NCI-H345 (cell line): ENCODE data around the gene EIF1AD.
"Not testable (repeated sequence)": the region's sequence is repeated elsewhere in the genome, so short reads cannot be mapped to it uniquely, and the experiment has no call there.

ENCODE experiments used
- DNase-seq: peaks from one replicate; lab custom pipeline; 2025; lab: John Stamatoyannopoulos, UW

The EIF1AD gene

DNA sequence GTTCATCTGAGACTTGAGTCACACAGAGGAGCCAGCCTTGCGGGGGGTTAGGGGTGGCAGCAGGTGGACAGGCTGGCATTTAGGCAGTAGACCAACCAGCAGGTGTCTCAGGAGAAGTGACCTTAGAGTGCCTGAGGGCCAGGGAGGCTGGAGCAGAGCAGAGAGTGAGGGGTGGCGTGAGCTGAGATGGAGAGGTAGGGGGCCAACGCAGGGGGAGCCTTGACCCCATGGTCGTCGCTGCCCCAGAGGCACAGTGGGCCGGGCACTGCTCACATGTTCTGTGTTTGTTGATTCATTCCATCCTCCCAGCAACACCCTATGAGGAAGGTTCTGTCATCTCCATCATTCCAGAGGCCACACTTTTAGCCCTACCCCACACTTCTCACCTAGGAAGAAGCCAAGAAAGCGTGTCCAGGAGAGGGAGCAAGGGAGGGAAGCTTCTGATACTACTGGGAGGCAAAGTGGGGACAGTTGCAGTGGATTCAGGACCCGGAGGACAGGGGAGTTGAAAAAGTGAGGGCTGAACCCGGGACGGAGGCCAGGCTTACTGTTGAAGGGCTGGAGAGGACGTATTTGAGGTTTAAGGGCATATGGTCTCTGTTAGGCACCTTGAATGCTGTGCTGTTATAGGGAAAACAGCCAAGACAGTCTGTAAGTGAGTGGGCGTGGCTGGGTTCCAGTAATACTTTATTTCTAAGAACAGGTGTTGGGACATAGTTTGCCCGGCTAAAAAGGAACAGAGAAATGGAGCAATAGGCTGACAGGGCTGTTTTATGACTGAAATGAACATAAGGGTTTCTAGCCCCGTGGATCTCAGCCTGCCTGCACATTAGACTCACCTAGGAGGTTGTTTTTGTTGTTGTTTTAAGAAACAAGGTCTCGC lies 33.1 kb downstream of the EIF1AD start:
- DNase-seq = no peak

DNA sequence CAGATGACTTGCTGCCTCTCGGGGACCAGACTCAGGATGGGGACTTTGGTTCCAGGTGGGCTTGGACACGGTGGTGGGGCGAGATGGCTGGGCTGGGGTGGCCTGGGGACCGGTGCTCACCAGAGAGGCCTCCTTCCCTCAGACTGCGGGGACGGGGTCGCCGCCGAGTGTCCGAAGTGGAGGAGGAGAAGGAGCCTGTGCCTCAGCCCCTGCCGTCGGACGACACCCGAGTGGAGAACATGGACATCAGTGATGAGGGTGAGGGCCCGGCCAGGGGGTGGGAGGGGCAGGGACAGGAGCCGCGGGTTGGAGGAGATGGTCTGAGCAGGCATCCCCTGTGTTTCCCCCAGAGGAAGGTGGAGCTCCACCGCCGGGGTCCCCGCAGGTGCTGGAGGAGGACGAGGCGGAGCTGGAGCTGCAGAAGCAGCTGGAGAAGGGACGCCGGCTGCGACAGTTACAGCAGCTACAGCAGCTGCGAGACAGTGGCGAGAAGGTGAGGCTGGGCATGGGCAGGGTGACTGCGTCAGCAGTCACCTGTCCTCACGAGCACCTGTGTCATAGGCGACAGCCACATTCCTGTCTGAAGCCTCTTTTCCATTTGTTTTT lies 34.5 kb downstream of the EIF1AD start:
- no peak for DNase-seq

DNA sequence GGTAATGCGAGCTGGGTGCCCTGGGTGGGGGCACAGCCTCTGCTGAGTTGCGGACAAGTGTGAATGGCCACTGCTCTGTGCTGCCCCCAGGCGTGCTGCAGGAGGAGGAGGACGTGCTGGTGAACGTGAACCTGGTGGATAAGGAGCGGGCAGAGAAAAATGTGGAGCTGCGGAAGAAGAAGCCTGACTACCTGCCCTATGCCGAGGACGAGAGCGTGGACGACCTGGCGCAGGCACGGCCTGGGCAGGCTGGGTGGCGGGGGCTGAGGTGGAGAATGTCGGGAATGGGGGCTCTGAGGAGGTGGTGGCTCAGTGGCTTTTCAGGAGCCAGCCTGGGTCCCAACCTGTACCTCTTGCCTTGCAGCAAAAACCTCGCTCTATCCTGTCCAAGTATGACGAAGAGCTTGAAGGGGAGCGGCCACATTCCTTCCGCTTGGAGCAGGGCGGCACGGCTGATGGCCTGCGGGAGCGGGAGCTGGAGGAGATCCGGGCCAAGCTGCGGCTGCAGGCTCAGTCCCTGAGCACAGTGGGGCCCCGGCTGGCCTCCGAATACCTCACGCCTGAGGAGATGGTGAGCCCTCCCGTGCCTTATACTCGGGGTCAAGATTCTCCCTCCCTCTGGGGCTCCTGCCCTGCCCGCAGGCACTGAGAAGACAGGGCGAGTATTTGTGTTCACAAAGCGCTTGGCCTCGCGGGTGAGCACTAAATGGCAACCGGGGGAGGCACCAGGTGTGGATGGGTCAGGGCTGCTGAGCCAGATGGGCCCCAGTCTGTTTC lies 35.8 kb downstream of the EIF1AD start:
- DNase-seq = no peak

DNA sequence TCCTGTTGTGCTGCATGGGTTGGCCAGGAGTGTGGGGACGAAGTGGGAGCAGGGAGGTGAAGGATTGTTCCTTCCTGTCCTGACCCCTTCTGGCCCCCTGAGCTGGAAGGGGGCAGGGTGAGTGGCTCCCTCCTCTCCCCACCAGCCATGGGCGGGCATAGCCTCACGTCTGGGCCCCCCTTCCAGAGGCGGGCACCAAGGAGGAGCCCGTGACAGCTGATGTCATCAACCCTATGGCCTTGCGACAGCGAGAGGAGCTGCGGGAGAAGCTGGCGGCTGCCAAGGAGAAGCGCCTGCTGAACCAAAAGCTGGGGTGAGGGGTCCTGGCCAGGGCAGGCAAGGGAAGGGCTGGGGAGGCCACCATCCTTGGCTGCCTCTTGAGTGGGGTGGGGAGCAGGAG lies 37.1 kb downstream of the EIF1AD start:
- no peak for DNase-seq

DNA sequence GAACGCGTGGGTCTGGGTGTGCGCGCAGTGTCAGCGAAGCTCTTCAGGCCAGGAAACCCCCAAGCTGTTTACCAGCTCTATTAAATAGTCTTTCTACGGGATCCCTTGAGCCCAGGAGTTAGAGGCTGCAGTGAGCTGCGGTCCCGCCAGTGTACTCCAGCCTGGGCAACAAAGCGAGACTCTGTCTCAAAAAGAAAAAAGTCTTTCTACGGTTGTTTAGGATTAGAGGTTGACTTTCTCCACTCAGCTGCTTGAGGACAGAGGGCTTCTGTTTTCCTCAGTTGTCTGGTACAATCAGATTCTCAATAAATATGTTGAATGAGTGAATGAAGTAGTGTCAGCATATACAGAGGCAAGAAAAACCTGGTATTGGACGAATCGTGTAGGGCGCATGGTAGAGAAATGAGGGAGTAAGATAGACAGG lies 39.8 kb downstream of the EIF1AD start:
- no peak for DNase-seq

DNA sequence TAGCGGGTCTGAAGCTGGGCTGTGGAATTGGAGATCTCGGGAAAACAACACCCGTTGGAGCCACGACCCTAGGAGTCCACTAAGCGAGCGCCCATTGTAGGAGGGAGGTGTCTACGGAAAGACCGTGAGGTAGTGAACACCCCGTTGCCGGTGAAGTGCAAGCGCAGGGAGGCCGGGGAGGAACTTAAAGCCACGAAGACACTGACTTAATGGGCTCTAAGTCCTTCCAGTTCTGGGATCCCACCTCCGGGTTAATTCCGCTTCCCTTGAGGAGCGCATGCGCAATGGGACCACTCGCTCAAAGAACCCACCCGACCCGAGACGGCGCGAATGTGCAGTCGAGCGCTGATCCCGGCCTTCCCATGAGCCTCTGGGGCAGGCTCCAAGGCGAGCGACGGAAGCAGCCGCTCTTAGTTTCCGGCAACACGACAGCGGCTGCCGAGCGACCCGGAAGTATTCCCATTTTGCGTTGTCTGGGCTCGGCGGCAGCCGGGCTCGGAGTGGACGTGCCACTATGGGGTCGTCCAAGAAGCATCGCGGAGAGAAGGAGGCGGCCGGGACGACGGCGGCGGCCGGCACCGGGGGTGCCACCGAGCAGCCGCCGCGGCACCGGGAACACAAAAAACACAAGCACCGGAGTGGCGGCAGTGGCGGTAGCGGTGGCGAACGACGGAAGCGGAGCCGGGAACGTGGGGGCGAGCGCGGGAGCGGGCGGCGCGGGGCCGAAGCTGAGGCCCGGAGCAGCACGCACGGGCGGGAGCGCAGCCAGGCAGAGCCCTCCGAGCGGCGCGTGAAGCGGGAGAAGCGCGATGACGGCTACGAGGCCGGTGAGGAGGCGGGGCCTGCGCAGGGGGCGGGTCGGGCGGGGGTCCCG lies 40.5 kb downstream of the EIF1AD start, which contains the start of gene SART1:
TSS of gene SART1 (plus strand) at position 468 of the 874 bp plus-strand sequence. CDS start at position 515, 47 bp downstream.
- DNase-seq = peak; percentile 98

DNA sequence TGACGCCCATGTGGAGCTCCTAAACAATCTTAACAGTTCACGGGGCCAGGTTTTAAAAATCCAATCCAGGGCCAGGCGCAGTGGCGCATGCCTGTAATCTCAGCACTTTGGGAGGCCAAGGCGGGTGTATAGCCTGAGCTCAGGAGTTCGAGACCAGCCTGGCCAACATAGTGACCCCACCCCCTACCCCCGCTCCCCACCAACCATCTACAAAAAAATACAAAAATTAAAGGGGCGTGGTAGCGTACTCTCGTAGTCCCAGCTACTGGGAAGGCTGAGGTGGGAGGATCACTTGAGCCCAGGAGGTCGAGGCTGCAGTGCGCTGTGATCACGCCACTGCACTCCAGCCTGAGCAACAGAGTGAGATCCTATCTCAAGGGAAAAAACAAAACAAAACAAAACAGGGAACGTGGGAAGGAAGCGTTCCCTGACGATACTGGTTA lies 41.1 kb downstream of the EIF1AD start:
- no peak for DNase-seq

DNA sequence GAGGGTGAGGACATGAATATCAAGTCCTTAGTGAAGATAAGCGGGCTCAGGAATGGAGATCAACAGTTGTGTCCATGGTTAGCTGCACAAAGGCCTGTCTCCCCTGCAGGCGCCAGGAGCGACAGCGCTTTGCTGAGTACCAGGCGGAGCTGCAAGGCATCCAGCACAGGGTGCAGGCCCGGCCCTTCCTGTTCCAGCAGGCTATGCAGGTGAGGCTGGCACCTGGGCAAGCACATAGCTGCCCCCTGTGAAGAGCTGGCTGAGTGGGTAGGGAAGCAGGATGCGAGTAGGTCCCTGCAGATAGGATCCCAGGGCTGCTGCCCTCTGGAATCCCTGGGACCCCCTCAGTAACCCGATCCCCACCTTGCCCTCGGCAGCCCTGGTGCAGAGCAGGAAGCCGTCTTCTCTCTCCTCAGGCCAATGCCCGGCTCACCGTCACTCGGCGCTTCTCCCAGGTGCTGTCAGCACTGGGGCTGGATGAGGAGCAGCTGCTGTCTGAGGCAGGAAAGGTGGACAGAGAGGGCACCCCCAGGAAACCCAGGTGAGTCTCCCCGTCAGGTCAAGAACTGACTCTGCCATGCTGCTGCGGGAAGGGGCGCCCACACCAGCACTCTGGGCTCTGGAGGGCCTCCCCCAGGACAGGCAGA lies 43.1 kb downstream of the EIF1AD start:
- no peak for DNase-seq

DNA sequence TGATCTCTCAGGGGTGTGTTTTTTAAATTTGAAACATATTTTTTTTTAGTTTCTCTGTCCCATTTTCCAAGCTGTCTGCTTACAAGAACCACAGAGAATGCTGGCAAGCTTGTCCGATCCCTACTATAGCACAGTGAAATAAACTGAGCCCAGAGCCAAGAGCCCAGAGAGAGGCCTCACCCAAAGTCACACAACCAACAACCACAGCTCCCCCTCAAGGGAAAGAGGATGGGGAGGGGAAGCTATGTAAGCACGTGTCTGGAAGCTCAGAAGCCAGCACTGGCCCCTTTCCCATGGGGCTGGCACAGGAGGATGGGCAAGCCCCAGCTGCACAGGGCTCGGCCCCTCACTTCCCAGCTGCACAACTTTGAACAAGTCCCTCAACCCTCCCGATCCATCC lies 43.7 kb downstream of the EIF1AD start:
- no peak for DNase-seq

DNA sequence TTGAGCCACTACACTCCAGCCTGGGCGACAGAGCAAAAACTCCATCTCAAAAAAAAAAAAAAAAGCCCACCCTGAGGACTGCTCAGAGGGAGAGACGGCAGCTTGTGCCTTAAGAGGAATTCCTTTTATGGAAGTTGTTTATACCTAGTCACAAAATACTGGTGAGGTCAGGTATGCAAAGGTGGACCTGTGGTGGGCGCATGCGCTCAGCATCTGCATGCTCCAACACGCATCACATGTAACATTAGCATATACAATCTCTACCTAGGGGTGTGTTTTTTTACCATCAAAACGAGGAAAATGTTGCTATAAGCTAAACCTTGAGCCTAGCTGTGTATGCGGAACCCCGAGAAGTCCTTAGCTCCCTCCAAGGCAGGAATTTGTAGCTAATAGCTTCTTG lies 47.2 kb downstream of the EIF1AD start:
- DNase-seq = no peak

DNA sequence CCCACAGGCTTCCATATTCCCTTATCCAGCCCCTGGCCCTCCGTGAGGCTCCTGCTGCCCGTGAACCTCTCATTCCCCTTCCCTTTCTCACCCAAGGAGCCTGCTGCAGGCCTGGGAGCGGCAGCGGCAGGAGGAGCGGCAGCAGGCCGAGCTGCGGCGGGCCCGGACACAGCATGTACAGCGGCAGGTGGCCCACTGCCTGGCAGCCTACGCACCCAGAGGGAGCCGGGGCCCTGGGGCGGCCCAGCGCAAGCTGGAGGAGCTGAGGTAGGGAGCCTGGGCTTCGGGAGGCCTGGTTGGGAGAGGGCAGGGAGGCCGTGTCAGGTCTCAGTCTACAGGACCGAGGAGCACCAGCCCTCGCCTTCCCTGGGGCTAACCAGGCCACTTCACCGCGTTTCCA lies 48.5 kb downstream of the EIF1AD start:
- DNase-seq = no peak

DNA sequence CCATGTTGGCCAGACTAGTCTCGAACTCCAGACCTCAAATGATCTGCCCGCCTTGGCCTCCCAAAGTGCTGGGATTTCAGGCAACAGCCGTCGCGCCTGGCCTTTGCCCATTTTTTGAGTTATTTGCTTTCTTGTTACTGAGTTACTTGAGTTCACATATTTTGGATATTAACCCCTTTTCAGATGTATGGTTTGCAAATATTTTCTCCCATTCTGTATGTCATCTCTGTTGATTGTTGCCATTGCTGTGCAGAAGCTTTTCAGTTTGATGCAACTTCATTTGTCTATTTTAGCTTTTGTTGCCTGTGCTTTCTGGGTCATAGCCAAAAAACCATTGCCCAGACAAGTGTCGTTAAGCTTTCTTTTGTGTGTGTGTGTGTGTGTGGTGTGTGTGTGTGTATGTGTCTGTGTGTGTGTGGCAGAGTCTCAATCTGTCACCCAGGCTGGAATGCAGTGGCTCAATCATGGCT lies 49.9 kb downstream of the EIF1AD start:
- no peak for DNase-seq

DNA sequence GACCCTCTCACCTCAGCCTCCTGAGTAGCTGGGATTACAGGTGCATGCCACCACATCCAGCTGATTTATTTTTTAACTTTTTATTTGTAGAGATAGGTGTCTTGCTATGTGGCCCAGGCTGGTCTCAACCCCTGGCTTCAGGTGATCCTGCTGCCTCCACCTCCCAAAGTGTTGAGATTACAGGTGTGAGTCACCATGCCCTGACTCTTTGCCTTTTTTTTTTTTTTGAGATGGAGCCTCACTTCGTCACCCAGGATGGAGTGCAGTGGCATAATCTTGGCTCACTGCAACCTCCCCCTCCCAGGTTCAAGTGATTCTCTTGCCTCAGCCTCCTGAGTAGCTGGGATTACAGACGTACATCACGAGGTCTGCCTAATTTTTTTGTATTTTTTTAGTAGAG lies 50.3 kb downstream of the EIF1AD start:
- DNase-seq = not testable (repeated sequence)

DNA sequence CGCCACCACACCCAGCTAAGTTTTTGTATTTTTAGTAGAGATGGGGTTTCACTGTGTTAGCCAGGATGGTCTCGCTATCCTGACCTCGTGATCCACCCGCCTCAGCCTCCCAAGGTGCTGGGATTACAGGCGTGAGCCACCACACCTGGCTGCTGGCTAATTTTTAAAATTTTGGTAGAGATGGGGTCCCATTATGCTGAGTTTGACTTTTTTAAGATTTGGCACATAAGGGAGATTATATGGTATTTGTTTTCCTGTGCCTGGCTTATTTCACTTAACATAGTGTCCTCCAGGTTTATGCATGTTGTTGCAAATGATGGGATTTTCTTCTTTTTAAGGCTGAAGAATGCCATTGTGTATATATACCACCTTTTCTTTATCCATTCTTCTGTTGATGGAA lies 51.2 kb downstream of the EIF1AD start:
- DNase-seq = not testable (repeated sequence)

DNA sequence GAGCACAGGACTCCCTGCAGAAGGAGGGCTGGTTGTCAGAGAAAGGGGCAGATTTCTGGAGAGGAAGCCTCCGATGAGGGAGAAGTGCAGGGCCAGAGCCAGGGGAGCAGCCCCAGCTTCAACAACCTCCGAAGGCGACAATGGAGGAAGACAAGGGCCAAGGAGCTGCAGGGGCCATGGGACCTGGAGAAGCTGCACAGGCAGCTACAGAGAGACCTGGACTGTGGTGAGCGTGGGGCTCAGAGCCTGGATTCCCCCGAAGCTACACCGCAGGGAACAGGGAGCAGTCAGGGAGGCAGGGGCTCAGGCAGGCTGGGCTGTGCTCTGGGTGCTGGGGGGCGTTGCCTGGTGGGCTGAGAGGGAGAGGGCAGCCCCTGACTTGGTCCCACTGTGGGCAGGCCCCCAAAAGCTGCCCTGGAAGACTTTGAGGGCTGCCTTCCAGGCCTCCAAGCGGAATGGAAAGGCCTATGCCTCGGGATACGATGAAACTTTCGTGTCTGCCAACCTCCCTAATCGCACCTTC lies 54.3 kb downstream of the EIF1AD start:
- DNase-seq = no peak

DNA sequence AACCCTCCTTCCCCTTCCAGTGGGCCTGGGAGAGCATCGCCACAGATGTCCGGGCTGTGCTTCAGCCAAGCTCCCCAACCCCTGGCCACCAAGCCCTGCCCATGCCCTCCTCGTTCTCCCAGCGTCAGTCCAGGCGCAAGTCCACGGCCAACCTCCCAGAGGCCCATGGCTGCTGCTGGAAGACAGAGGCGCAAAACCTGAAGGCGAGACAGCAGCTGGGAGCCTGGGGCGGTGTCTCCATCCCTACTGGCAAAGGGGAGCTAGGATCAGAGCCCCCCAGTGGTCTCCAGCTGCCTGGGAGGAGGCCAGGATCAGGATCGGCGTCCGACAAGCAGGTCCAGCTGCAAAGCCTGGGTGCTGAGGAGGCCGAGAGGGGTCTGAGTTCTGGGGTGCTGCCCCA lies 54.8 kb downstream of the EIF1AD start:
- no peak for DNase-seq

DNA sequence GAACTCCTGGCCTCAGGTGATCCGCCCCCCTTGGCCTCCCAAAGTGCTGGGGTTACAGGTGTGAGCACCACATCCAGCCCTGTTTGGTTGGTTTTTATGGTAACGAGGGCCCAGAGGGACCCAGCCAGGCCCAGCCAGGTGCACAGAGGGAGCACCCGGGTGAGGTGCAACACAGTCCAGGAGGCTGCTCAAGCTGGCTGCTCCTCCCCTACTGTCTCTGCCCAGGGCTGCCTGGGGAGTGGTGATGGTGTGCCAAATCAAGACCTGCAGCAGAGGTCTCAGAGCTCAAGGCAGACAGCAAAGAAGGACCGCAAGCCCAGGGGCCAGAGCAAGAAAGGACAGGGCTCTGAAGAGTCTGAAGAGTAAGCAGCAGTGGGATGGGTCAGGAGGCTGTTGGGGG lies 55.3 kb downstream of the EIF1AD start:
- no peak for DNase-seq
